Stimulated activated CD8-positive, alpha-beta memory T cell treated with anti-CD3 and anti-CD28 coated beads, Interleukin-15, amount 100 ng/mL, for 24 hours (primary cell): ENCODE measurements around the gene ZIC3.

Source experiments
- DNase-seq: peaks from one replicate; pipeline ENCODE4 v3.0.0-alpha.2; 2020; ENCODE audit warnings: low read depth

Gene ZIC3

DNA sequence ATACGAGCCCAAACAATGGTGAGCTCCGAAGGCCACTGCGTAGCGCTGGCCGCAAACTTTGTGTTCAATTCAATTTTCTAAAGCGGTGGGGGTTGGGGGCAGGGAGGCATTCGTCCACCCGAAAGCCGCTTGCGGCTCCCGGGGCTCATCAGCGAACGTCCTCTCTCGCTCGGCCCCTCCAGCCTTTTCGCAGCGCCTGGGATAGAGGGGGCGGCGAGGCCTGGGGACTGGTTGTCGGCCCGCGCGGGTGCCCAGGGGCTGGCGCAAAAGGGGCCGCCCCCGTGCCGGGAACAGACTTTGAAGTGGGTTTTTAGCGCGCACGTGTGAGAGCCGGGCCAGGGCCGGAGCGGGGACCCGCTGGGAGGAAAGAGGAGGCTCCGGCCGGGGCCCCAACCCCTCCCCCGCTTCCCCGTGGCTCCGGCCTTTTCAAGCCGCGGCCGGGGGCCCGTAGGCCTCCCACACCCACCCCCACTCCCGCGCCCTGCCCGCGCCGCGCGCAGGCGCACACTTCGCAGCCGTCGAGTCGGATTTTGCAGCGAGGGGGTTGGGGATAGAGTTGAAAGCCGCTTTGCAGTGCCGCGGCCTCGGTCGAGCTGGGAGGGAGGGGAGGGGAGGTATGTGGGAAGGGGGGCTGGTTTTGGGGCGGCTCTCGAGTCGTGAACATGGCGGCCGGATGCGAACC is 8.3 kb downstream of the ZIC3 start:
- no peak for DNase-seq

DNA sequence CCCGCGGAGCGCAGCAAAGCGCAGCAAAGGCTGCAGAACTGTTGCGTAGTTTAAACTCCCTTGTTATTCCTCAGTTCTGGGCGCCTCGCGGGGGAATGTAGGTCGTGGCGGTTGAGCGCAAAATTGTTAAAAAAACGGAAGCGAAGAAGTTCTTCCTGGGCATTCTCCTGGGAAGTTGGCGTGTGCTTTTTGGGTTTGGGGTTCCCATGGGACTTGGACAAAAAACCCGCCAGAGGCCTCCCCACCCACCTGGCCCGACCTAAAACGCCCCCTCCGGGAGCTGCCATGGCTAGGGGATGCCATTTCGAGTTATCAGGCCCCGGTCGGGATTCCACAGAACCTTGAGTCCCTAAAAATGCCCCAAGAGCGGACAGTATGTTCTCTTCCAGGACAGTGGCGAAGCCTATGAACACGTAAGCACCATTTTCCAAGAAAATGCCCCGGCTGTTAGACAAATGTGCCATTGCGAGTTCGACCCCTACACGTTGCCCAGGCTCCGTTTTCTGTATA is 8.9 kb downstream of the ZIC3 start:
- DNase-seq: no peak

DNA sequence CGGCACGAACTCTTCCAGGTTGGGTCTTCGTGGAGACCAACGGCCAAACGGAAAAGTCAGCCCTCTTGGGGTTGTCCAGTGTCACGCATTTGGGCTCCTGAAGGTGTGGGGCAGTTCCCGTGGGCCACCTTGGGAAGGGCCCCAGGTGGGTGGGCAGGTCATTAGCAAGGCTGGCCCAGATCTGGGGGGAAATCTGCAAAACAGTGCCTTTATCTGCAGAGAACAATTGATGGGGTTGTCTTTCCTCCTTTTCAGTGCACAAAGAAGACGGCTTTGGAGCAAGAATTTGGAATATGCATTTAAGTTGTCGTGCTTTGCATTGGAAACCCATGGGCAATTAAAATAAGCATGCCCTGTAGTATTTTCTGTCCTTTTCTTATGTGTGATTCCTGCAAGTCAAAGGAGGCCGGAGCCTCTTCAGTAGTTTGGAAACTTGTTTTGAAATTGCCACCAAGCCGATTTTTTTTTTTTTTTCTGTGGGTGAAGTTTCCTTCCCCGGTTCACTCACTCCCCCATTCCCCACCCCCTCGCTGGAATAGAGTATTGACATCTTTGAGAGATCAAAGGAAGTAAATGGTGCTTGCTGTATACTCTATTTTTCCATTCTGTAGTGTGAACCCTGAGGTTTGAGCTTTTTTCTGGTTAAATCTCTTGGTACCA is 9.8 kb downstream of the ZIC3 start:
- DNase-seq: no peak

DNA sequence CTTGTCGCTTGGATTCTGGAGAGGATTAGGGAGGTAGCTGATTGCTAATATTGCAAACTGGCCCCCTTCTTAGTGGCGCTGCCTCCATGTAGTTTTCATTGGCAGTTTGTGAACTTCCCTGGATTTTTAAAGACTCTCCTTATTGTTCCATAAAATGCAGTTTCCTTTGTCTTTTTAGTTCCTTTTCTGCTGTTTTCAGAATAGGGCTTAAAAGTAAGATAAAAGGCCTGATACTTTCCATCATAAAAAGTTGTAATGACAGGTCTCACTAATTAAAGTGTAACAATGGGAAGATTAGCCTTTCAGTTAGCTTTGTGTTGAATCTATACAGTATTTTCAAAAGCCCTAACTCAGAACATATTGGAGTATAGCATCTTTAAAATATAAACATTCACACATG is 21.2 kb downstream of the ZIC3 start:
- no peak for DNase-seq

DNA sequence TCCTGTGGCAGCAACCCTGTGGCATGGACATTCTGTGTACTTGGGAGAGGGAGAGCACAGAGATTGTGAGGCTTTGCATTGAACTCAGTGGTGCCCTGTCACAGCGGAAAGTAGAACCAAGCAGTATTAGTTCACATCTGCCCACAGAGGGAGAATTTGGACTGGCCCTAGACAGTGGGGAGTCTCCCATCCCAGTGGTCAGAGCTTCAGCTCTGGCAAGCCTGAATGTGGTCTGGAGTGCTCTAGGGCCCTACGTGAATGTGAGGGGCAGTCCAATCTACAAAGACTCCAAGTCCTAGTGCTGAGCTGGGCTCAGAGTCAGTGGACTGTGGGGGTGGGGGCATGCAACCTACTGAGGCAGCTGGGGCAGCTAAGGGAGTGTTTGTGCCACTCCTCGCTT is 34.8 kb downstream of the ZIC3 start:
- DNase-seq: no peak
